ENCODE measurements around the gene MCTP2. TPM values are rescaled to one million over a fixed set of nuclear protein-coding genes. Genes with fewer than 3 reads are reported as not detected.

The MCTP2 gene
- total and polyA plus RNA-seq, 3 donors from 2014 or later: 6.7 to 13.8 (median 7.6) TPM

- H3K4me3 ChIP-seq: no peak overlapping the region
- no peaks in the 10 kb centered on the region for H3K36me3 ChIP-seq (ENCODE audit: low read depth, missing control alignments)
- WGBS, 2 donors: 75 to 83% methylated on average over 2 of the region's 2 CpGs
- no peak for DNase-seq
- H3K9me3 ChIP-seq: no peaks in the 10 kb centered on the region
- intact Hi-C loops (cut with DNase I; ENCODE audit: low total_unique reads): no loop called here
- TF ChIP-seq CTCF (IDR thresholded peaks at IDR 0.05) (peak in 2 of 3 experiments; percentile 46 to 54), POLR2A (IDR thresholded peaks at IDR 0.05) (no peak)
- no peaks in the 10 kb centered on the region for H3K4me1 ChIP-seq
- no peak overlapping the region for H3K27ac ChIP-seq
- H3K27me3 ChIP-seq: no peaks in the 10 kb centered on the region
Measured at GRCh38 chr15:94327356-94327936, 96.1 kb downstream of the MCTP2 start.

GRCh38 chr15:94331731-94332130 is 100.4 kb downstream of the MCTP2 start:
- H3K4me3 ChIP-seq: no peak overlapping the region
- TF ChIP-seq POLR2A (IDR thresholded peaks at IDR 0.05): no peak
- H3K36me3 ChIP-seq (ENCODE audit: low read depth, missing control alignments): no peaks in the 10 kb centered on the region
- intact Hi-C loops (cut with DNase I; ENCODE audit: low total_unique reads): no loop called here
- H3K27me3 ChIP-seq: no peaks in the 10 kb centered on the region
- DNase-seq: no peak
- no peak overlapping the region for H3K27ac ChIP-seq
- WGBS, 2 donors: 80 to 89% methylated on average over 3 of the region's 3 CpGs
- H3K4me1 ChIP-seq: no peaks in the 10 kb centered on the region
- H3K9me3 ChIP-seq: no peaks in the 10 kb centered on the region

- 89 to 91% methylated on average over 3 of the region's 3 CpGs for WGBS, 2 donors
- no peak for DNase-seq
Measured at GRCh38 chr15:94335616-94336015, 104.3 kb downstream of the MCTP2 start.

GRCh38 chr15:94336817-94337467 is 105.6 kb downstream of the MCTP2 start:
- intact Hi-C loops (cut with DNase I; ENCODE audit: low total_unique reads): no loop called here
- WGBS, 2 donors: 93% methylated on average over 13 of the region's 13 CpGs

More at GRCh38 chr15:94335616-94336015, 104.3 kb downstream of the MCTP2 start:
- Histone ChIP-seq H3K27me3 (no peaks in the 10 kb centered on the region), H3K27ac (no peak overlapping the region), H3K9me3 (no peaks in the 10 kb centered on the region), H3K4me3 (no peak overlapping the region), H3K4me1 (no peaks in the 10 kb centered on the region), H3K36me3 (ENCODE audit: low read depth, missing control alignments) (no peaks in the 10 kb centered on the region)
- intact Hi-C loops (cut with DNase I; ENCODE audit: low total_unique reads): no loop called here
- TF ChIP-seq CTCF (IDR thresholded peaks at IDR 0.05) (no peak), POLR2A (IDR thresholded peaks at IDR 0.05) (no peak)

More at GRCh38 chr15:94336817-94337467, 105.6 kb downstream of the MCTP2 start:
- DNase-seq: no peak
- Histone ChIP-seq H3K4me1 (no peaks in the 10 kb centered on the region), H3K27ac (no peak overlapping the region), H3K9me3 (no peaks in the 10 kb centered on the region), H3K27me3 (no peaks in the 10 kb centered on the region), H3K4me3 (no peak overlapping the region), H3K36me3 (ENCODE audit: low read depth, missing control alignments) (no peaks in the 10 kb centered on the region)
- no peak for TF ChIP-seq POLR2A (IDR thresholded peaks at IDR 0.05)
- no peak for TF ChIP-seq CTCF (IDR thresholded peaks at IDR 0.05)
